ENCODE measurements around the gene TPBGL.

The TPBGL gene

DNA sequence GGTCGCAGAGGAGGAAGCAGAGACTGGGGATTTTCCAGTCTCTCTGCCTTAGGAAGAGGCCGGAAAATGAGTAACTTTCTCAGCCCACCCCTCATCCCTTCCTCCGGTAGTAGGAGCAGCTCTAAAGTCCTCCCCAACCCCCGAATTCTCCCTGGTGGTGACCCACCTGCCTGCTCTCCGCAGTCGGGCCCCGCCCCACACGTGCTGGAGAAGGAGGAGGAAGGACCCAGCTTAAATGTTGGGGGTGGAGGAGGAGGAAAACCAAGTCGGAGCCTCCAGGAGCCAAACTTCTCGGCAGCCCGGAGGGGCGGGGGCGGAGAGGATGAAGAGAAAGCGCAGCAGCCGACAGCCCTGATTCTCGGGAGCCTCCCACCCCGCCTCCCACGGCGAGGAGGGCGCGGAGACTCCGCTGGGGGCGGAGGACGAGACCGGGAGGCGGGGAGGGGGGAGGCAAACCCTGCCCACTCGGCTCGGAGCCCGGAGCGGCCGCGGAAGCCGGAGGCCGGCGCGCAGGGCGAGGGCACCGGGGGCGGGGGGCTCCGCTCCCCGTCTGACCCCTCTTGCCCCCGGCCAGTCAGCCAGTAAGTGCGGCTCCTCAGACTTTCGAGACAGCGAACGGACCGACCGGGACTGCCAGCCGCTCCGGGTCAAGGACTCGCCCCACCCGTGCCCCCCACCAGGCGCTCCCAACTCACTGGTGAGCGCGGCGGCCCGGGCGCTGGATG lies at the start of gene TPBGL:
TPBGL (plus strand) TSS at position 464 of the 725 bp plus-strand sequence. CDS start 276 bp downstream, outside the sequence.
- no peak for DNase-seq (ENCODE audit: low read depth)

DNA sequence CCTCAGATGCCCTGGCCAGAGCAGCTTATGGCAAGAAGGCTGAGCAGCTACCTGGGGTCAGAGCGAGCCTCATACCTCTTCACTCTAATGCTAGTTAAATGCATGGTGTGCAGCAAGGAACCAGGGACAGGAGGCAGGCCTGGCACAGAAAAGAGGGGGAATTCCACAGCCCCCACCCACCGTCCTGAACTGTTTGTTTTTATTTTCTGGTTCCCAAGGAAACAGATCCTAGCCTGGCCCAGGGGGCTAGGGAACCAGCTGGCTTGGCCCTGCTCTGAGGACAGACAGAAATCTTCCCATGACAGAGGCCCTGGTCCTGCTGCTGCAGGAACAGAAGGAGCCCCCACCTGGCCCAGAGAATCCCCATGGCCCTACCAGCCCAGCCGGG lies 49.2 kb upstream of the TPBGL start:
- no peak for DNase-seq (ENCODE audit: low read depth)

GRCh38 chr11:75193271-75193670 lies 47.3 kb upstream of the TPBGL start:
- no peak for DNase-seq (ENCODE audit: low read depth)

GRCh38 chr11:75193711-75194110 lies 46.9 kb upstream of the TPBGL start:
- DNase-seq (ENCODE audit: low read depth): no peak

- DNase-seq (ENCODE audit: low read depth): no peak
Observed at GRCh38 chr11:75194147-75194546, 46.4 kb upstream of the TPBGL start.

- DNase-seq (ENCODE audit: low read depth): no peak
Observed at GRCh38 chr11:75195167-75195962, 45.2 kb upstream of the TPBGL start.

- DNase-seq (ENCODE audit: low read depth): no peak
Observed at GRCh38 chr11:75196426-75196825, 44.1 kb upstream of the TPBGL start.

DNA sequence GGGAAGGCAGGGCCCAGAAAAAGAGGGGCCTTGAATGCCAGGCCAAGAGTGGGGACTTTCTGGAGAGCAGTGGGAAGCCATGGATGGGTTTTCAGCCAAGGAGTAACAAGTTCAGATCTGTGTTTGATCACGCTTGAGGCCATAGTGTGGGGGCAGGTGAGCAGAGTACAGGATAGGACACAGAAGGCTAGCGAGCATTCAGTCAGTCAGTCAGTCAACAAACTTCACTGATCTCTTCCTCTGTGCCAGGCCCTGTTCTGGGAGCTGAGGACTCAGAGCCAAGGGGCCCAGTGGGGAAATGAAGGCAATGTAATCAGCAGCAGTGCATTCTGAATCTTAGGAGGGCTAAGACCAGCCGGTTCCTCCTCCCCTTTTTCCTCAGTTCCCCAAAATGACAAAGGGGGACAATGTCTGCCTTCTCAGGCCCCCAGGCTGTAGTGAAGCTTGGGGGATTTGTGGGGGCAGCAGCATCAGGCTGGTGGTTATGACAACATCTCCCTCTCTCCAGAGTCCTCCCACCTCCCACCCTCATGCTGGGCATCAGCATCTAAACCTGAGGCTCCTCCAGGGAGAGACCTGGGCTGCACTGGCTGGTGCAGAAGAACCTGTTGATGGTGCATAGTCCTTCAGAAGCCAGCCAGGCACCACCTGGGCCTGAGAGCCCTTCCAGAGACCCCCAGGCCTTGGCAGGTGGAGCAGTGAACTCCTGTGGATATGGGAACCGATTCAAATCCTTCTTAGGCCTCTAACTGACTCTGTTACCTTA lies 42.9 kb upstream of the TPBGL start:
- DNase-seq (ENCODE audit: low read depth): no peak

DNA sequence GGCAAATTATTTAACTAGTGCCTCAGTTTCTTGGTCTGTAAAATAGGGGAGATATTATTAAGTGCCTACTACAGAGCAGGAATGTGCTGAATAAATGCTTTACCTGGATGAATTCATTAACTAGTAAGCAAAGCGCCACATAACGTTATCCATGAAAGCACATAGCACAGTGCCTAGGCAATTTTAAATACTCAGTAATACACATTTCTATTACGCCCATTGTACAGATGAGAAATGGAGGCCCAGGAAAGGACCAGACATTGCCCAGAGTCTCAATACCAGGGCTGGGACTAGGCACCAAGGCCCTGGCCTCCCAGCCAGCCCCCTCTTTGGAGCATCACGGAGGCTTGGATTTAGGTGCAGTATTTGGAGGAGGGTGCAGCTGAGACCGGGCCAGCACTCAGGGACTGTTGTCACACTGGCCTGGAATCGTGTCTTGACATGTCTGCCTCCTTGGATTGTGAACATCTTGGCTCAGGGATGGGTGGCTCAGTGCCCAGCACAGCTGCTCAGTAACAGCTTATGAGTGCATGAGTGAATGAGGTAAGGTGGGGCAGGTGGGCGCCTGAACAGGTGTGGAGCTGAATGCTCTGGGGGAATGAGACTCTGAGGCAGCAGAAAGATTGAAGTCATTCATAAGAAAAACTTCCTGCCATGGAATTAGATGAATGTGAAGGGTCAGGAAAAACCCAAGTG lies 42.1 kb upstream of the TPBGL start:
- no peak for DNase-seq (ENCODE audit: low read depth)

- DNase-seq (ENCODE audit: low read depth): no peak
Observed at GRCh38 chr11:75199412-75199955, 41.1 kb upstream of the TPBGL start.

DNA sequence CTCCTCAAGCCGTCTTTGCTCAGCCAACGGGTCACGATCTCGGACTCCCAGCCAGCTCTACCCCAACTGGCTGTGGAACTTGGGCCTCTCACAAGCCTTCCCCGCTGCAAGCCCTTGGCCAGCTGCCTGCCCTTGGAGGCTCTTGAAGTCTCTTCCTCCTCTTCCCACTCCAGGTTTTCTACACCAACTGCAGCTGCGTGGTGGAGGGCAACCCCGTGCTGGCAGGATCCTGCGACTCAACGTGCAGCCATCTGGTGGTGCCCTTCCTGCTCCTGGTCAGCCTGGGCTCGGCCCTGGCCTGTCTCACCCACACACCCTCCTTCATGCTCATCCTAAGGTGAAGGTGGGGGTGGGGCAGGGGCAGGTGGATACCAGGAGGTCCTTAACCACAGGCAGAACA lies 40.5 kb upstream of the TPBGL start:
- no peak for DNase-seq (ENCODE audit: low read depth)

- no peak for DNase-seq (ENCODE audit: low read depth)
Observed at GRCh38 chr11:75200531-75200930, 40.0 kb upstream of the TPBGL start.

GRCh38 chr11:75201771-75202170 lies 38.8 kb upstream of the TPBGL start:
- no peak for DNase-seq (ENCODE audit: low read depth)

DNA sequence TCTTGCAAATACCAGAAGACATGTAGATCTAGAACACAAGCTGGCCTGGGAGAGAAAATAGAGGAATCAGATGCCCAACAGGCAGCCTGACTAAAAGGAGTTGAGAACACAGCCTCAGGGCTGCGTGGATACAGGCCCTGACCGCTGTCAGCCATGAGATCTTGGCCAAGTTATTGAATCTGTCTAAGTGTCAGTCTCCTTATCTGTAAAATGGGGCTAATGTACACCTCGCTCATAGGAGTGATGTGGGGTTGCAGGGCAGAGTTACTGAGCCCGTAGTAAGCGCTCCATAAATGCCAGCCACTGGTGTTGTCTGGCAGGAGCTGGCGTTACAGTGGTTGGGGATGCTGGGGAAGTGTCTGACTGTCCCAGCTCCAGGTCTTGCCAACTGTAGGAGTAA lies 38.4 kb upstream of the TPBGL start:
- DNase-seq (ENCODE audit: low read depth): no peak

- DNase-seq (ENCODE audit: low read depth): no peak
Observed at GRCh38 chr11:75203138-75203537, 37.4 kb upstream of the TPBGL start.

DNA sequence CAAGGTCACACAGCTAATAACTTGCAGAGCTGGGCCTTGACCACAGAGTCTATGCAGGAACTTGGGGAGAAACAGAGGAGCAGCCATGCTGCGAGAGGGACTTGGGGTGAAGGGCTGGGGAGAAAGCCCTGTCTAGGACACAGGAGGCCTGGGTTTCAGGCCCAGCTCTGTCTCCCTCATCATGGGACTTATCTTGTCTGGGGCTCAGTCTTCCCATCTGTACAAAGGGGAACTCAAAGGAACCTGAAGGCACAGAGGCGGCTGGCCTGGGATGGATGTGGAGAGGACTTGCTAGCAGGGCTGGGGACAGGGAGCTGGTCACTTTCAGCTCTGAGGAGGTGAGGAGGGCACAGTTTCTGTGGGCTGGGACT lies 36.9 kb upstream of the TPBGL start:
- no peak for DNase-seq (ENCODE audit: low read depth)

GRCh38 chr11:75204012-75204674 lies 36.4 kb upstream of the TPBGL start:
- no peak for DNase-seq (ENCODE audit: low read depth)

- DNase-seq (ENCODE audit: low read depth): peak; percentile 72
Observed at GRCh38 chr11:75204685-75205563, 35.6 kb upstream of the TPBGL start.

- no peak for DNase-seq (ENCODE audit: low read depth)
Observed at GRCh38 chr11:75205564-75206020, 35.0 kb upstream of the TPBGL start.

DNA sequence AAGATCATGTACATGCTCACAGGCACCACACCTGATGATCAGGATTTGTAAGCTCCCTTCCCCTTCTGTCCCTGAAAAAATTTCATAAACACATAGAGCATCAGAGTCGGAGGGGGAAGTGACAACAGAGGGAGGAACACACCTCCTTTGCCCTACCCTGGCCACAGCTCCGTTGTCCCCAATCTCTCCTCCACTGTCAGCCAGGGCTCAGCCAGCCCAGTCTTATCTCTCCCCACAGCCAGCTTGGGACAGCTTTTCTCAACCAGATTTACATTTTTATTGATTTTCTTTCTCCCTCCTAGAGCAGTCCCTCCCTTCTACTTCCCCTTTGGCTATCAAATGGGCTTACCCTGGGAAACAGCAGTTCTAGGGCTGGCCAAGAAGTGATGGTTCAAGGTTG lies 32.1 kb upstream of the TPBGL start:
- no peak for DNase-seq (ENCODE audit: low read depth)
